HG03064 (cell line): ENCODE results near the gene CACFD1.

Experiments used
- ATAC-seq: cut with Tn5 transposase; IDR thresholded peaks from one replicate; pipeline ENCODE4 v1.9.1; 2021; ENCODE audit warnings: low read depth; ENCODE audit not compliant: unreplicated experiment

Gene CACFD1

DNA sequence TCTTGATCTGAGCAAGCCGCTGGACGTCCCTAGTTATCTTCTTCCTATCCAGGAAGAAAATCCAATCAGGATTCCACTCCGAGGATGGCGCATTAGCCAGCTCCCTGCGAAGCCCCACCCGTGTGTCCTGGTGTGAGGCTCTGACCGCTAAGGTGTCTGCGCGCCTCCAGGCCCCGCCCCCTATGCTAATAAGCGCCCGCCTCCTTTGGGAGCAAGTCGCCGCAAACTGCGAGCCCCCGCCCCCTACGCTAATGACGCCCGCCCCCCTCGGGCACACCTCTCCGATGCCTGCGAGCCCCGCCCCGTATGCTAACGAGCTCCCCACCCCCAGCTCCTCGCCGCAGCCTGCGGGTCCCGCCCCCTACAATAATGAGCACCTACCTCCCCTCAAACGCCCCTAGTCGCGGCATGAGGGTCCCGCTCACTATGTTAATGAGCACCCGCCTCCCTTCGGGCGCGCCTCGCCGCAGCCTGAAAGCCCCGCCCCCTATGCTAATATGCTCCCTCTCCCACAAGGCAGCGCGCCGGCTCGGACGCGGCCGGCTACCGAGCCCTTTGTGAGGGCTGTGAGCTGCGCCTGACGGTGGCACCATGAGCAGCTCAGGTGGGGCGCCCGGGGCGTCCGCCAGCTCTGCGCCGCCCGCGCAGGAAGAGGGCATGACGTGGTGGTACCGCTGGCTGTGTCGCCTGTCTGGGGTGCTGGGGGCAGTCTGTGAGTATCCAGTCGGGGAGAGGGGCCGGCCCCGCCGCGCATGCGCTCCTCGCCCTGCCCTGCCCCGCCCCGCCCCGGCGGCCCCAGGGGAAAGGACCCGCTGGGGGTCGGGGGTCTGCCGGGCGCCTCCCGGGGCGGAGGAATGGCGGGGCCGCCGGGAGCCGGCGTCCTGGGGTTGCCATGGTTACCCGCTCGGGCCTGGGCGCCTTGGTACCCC lies at the start of gene CACFD1:
CACFD1 (plus strand) TSS at position 503 of the 929 bp plus-strand sequence; CDS start at position 592, 89 bp downstream.
- peak; percentile 75 for ATAC-seq

DNA sequence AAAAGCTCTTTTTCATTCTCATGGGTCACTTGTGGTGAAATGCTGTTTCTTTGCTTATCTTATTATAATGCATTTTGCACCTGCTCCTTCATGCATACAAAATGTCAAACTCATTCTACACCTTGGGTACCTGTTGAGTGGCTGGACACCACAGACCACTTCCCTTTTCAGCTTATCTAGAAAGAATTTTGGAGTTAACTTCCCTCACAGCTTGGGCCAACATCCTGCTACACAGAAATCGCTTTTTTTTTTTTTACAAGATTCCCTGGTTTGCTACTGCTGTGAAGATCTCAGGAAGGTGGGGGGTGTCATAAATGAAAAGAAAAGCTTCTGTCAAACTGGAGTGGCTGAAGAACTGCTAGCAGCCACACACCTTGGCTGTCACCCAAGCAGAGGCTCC lies 44.6 kb upstream of the CACFD1 start:
- no peak for ATAC-seq

GRCh38 chr9:133417541-133418461 lies 42.0 kb upstream of the CACFD1 start, which contains the start of gene REXO4:
Gene REXO4 (minus strand): TSS chr9:133418010. CDS start chr9:133417844, 166 bp downstream.
- peak; percentile 52 for ATAC-seq

DNA sequence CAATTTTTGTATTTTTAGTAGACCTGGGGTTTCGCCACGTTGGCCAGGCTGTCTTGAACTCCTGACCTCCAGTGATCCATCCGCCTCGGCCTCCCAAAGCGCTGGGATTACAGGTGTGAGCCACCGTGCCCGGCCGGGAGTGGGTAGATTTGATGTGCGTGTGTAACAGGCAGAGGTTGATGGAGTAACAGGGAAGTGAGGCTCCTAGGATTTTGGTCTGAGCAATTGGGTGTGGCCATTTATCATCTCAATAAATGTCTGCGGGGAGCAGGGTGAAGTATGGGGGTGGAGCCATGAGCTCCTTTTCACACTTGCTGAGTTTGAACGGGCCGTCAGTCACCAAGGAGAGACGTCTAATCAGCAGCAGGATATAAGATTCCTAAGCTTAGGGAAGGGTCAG lies 40.8 kb upstream of the CACFD1 start:
- no peak for ATAC-seq

- ATAC-seq = no peak
These were observed 39.4 kb upstream of the CACFD1 start for GRCh38 chr9:133420392-133420827.

DNA sequence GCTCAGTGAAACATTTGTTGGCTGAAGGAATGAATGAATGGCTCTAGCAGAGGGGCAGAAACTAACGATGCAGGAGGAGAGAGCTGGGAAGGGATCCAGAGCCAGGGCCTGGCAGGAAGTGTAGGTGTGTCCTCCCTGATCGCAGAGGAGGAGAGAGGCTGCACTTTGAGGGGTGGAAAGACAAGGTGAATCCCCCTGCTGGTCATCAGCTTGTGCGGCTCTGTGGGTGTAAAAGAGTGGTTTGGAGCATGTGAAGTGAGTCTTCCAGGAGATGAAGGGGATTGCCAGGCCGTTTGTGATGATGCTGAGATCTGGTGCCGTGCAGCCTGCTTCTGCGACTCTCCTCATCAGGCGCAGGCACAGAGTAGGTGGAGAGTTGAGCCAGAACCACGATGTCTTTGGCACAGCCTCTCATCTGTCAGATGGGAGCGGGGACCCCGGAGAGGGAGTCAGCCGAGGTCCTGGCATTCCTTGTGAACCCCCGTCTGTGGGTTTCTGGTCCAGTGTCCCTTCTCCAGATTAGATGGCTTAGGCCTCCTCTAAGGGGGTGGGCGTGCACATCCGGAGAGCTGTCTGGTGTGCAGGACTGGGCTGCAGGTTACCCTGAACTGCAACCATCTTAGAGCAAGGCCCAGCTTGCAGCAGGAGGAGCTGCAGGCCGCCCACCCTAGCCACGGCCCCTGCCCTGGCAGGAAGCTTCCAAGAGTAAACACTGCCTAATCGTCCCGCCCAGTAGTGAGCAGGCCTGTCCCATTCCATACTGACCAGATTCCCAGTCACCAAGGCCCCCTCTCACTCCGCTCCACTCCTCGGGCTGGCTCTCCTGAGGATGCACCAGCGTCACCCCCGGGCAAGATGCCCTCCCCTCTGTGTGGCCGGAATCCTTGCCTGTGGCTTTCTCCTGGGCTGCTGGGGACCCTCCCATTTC lies 37.9 kb upstream of the CACFD1 start, which contains the start of gene ADAMTS13:
ADAMTS13 (plus strand) TSS at position 753 of the 928 bp plus-strand sequence; CDS start at position 830, 77 bp downstream.
- ATAC-seq = no peak

DNA sequence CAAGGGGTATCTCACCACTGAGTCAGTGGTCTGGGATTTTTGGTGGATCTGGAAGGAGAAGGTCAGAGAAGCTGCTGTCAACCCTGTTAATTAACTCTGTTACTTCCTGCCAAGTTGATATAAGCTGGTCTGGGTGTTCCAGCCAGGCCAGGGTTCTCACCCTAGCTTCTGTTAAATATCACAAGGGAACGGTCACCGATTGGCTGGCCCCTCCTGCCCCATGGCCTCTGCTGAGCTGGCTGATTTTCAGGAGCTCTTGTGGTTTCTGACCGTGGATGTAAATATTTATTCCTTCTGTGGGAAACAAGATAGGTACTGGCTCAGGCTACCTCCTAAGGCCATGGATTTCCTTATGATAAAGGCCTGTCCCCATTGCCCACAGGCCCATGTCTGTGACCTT lies 36.6 kb upstream of the CACFD1 start:
- no peak for ATAC-seq

GRCh38 chr9:133424187-133424586 lies 35.6 kb upstream of the CACFD1 start:
- no peak for ATAC-seq

DNA sequence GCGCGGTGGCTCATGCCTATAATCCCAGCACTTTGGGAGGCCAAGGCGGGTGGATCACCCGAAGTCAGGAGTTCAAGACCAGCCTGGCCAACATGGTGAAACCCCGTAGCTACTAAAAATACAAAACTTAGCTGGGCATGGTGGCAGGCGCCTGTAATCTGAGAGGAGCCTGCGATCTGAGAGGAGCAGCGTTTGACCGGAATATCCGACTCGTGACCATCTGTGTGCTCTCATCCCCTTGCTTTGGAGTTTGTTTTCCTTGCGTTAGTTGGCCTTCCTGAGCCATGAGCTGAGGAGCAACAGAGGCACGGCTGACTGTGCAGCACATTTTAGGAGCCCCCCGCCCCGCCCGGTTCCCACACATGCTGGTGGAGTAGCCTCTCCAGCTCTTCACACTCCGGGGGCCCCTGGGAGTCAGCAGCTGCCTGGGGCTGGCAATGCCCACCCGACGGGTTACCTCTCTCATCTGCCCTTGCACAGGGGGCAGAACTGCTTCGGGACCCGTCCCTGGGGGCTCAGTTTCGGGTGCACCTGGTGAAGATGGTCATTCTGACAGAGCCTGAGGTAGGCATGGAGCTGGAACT lies 34.6 kb upstream of the CACFD1 start:
- no peak for ATAC-seq

DNA sequence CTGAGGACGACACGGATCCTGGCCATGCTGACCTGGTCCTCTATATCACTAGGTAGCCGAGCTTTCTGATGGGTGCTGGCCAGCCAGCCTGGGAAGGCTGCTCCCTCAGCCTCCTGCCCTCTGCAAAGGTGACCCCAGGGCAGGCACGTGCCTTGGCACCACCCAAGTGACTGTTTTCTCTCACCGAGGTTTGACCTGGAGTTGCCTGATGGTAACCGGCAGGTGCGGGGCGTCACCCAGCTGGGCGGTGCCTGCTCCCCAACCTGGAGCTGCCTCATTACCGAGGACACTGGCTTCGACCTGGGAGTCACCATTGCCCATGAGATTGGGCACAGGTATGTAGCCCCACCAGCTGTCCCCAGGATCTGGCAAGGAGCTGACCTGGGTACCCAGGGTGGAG lies 33.8 kb upstream of the CACFD1 start:
- no peak for ATAC-seq

- no peak for ATAC-seq
These were observed 32.0 kb upstream of the CACFD1 start for GRCh38 chr9:133427658-133428348.

GRCh38 chr9:133428617-133429101 lies 31.1 kb upstream of the CACFD1 start:
- no peak for ATAC-seq

GRCh38 chr9:133429214-133429613 lies 30.6 kb upstream of the CACFD1 start:
- no peak for ATAC-seq

- ATAC-seq = no peak
These were observed 30.1 kb upstream of the CACFD1 start for GRCh38 chr9:133429641-133430161.

DNA sequence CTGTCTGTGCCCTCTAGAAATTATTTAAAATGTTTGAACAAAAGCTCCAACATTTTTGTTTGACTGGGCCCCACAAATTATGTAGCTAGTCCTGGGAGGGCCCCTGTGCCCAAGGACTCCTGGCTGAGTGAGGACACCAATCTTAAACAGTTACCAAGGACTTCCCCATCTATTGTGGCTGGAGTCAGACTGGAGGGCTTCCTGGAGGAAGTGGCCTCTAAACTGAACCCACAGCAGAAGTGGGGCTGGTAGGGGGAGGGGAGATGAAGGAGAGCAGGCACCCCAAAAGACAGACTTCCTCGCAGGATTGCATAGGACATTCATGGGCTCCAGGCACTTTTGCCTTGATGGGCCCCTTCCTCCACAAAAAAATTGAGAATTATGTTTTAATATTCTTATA lies 29.5 kb upstream of the CACFD1 start:
- ATAC-seq = no peak

DNA sequence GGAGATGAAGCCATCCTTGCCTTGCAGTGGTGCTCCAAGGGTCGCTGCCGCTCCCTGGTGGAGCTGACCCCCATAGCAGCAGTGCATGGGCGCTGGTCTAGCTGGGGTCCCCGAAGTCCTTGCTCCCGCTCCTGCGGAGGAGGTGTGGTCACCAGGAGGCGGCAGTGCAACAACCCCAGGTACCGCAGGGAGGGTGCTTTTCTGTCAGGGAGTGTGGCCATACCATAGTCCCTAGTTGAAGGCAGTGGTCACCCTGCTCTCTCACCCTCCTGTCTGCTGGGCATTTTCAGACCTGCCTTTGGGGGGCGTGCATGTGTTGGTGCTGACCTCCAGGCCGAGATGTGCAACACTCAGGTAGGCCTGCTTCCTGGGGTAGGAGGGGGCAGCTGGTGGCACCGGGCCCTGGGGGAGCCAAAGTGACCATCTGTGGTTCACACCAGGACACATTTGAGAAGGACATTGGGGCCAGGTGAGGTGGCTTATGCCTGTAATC lies 26.4 kb upstream of the CACFD1 start:
- no peak for ATAC-seq

DNA sequence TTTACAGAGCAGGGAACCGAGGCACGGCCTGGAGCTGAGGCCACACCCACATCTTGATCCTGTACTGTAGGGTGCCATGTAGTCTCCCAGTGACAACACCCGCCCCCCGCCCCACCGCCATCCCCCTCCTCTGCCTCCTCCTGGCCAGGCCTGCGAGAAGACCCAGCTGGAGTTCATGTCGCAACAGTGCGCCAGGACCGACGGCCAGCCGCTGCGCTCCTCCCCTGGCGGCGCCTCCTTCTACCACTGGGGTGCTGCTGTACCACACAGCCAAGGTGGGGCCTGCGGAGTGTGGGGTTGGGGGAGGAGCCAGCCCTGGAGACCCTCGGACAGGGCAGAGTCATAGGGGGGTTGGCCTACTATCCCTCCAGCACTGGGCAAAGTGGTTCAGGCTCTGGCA lies 23.1 kb upstream of the CACFD1 start:
- ATAC-seq = no peak

DNA sequence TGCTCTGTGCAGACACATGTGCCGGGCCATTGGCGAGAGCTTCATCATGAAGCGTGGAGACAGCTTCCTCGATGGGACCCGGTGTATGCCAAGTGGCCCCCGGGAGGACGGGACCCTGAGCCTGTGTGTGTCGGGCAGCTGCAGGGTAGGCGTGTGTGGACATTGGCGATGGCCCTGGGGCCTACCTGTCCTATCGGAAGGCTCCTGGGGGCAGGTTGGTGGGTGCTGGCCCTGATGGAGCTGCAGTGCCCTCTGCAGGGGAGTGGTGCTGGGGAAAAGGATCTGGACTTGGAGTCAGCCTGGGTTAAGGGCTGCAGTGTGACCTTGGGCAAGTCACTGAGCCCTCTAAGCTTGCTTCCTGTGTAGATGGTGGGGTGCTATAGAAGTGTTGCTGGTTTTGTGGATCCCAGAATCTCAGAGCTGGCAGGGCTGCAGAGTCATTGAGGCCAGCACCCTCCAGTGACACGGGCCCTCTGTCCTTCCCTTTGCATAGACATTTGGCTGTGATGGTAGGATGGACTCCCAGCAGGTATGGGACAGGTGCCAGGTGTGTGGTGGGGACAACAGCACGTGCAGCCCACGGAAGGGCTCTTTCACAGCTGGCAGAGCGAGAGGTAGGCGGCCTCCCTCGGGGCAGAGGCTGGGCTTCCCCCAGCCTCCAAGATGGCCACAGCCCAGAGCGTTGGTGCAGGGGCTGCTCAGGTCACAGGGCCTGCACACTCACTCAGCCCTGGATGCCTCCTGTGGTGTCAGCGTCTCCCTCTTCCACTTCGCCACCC lies 21.8 kb upstream of the CACFD1 start:
- ATAC-seq = no peak
